ENCODE results near the gene CHRNA9. TPM values are rescaled to one million over a fixed set of nuclear protein-coding genes. Genes with fewer than 3 reads are reported as not detected.

Gene CHRNA9
- total RNA-seq, 1 experiment from 2014 or later: 1.2 TPM

DNA sequence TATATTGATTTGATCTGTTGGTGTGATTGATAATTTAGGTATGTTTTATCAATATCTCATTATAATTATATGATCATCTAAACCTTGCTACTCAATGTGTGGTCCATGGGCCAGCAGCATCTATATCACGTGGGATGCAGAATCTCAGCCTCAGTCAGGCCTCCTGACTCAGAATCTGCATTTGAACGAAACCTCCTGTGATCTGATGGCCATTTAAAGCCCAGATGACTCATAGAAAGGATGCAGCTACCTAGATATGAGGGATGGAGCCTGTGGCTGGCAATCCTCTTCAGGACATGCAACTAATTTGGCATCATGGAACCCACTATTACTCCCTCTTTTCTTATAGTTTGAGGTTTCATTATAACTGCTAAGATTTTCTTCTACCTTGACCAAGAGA lies 11.3 kb upstream of the CHRNA9 start (continued):
- no peak for TF ChIP-seq ETV6 (CRISPR knock-in tag; IDR thresholded peaks at IDR 0.05)
- no peak for TF ChIP-seq ZNF416 (CRISPR knock-in tag; IDR thresholded peaks at IDR 0.05)
- TF ChIP-seq, protein P1, sequence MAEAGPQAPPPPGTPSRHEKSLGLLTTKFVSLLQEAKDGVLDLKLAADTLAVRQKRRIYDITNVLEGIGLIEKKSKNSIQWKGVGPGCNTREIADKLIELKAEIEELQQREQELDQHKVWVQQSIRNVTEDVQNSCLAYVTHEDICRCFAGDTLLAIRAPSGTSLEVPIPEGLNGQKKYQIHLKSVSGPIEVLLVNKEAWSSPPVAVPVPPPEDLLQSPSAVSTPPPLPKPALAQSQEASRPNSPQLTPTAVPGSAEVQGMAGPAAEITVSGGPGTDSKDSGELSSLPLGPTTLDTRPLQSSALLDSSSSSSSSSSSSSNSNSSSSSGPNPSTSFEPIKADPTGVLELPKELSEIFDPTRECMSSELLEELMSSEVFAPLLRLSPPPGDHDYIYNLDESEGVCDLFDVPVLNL (CRISPR knock-in tag; IDR thresholded peaks at IDR 0.05; ENCODE audit: borderline replicate concordance, low read depth): no peak
- no peak for TF ChIP-seq JUN (CRISPR knock-in tag; IDR thresholded peaks at IDR 0.05)
- TF ChIP-seq, protein P2, sequence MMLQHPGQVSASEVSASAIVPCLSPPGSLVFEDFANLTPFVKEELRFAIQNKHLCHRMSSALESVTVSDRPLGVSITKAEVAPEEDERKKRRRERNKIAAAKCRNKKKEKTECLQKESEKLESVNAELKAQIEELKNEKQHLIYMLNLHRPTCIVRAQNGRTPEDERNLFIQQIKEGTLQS (CRISPR knock-in tag; conservative IDR thresholded peaks at IDR 0.05): no peak
- no peak for TF ChIP-seq ZNF121 (CRISPR knock-in tag; IDR thresholded peaks at IDR 0.05)

DNA sequence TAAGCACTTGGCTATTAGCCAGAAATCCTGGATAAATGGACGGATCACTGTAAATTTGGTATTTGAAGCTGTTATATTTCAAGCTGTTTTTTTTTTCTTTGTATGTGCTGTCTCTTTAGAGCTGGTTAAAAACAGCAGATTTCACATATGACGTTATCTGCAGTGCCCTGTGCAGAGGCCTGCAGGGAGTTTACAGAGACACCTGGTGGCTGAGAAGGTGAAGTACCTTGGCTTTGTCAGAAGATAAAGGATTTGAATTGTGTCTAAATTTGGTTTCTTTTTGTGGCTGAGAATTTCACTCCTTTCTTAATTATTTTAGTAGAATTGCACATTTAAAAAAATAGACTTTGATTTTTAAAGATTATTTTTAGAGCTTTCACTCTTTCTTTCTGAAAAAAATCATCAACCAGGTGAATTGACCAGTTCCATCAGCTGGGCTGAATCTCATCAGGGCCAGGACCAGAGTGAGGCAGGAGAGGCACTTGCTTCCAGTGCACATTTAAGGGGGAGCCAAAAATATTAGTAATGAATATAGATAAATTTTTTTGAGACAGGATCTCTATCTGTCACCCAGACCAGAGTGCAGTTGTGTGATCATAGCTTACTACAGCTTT lies 9.6 kb upstream of the CHRNA9 start:
- POLR2A ChIA-PET: interaction anchor here (1.5 kb wide), 1 partner anchor 10 kb away, joined by 3 read pairs; the partner anchor contains the start of gene CHRNA9

DNA sequence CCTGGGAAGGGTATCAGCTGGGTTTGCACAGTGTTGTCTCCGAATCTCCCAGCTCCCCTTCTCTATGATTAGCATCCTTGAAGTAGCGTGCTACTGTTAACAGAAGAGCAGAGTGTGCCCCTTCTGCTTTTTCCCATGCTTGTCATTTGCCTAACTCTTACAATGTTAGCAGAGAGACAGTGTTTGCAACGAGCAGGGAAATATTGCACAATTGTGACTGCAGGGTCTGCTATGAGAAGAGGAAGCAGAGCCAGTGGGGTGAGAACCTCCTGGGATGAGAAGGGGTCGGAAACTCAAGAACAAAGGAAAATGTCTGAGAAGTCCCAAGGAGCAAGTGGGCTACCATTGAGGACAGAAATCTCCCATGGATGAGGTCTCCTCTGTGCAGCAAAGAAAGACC lies 7.8 kb upstream of the CHRNA9 start:
- ATAC-seq (no peak), DNase-seq (ENCODE audit: low spot score) (no peak)
- ChIA-PET CTCF (interaction anchor here (1.7 to 5.1 kb wide), 3 partner anchors 8 to 81 kb away, joined by 4 to 65 read pairs (median 21); partner anchors contain the start of gene CHRNA9), POLR2A (no interaction called here)
- Mint-ChIP-seq H3K4me3 (no peak overlapping the region), H3K4me1 (peaks cover 24% of the 10 kb centered on the region), H3K27ac (no peak overlapping the region), H3K27me3 (ENCODE audit: low read depth) (no peaks in the 10 kb centered on the region), H3K36me3 (no peaks in the 10 kb centered on the region), H3K9me3 (no peaks in the 10 kb centered on the region)
- TF ChIP-seq, protein P3, sequence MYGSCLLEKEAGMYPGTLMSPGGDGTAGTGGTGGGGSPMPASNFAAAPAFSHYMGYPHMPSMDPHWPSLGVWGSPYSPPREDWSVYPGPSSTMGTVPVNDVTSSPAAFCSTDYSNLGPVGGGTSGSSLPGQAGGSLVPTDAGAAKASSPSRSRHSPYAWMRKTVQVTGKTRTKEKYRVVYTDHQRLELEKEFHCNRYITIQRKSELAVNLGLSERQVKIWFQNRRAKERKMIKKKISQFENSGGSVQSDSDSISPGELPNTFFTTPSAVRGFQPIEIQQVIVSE (CRISPR knock-in tag; IDR thresholded peaks at IDR 0.05; ENCODE audit: borderline replicate concordance): no peak
- TF ChIP-seq NFYB (CRISPR knock-in tag; conservative IDR thresholded peaks at IDR 0.05; ENCODE audit: low read depth) (no peak), NR1H2 (CRISPR knock-in tag; IDR thresholded peaks at IDR 0.05) (no peak), AR (CRISPR knock-in tag; IDR thresholded peaks at IDR 0.05) (no peak), ATF6 (CRISPR knock-in tag; IDR thresholded peaks at IDR 0.05) (no peak), GABPB1 (CRISPR knock-in tag; IDR thresholded peaks at IDR 0.05) (no peak), OVOL2 (CRISPR knock-in tag; IDR thresholded peaks at IDR 0.05; ENCODE audit: borderline replicate concordance) (no peak), ZNF671 (CRISPR knock-in tag; IDR thresholded peaks at IDR 0.05) (no peak), ZBTB21 (CRISPR knock-in tag; IDR thresholded peaks at IDR 0.05; ENCODE audit: borderline replicate concordance) (no peak), MLX (CRISPR knock-in tag; IDR thresholded peaks at IDR 0.05) (no peak)

More for the DNA sequence above, 9.6 kb upstream of the CHRNA9 start:
- H3K9me3 Mint-ChIP-seq: no peaks in the 10 kb centered on the region
- peak; percentile 84 for ATAC-seq
- no peaks in the 10 kb centered on the region for H3K27me3 Mint-ChIP-seq (ENCODE audit: low read depth)
- H3K4me3 Mint-ChIP-seq: no peak overlapping the region
- peak; percentile 64 for TF ChIP-seq CTCF (IDR thresholded peaks at IDR 0.05)
- no peak for TF ChIP-seq SOX15 (CRISPR knock-in tag; IDR thresholded peaks at IDR 0.05)
- DNase-seq (ENCODE audit: low spot score): peak; percentile 41
- H3K36me3 Mint-ChIP-seq: no peaks in the 10 kb centered on the region
- CTCF ChIA-PET: interaction anchor here (0.5 to 5.1 kb wide), 32 partner anchors 8 to 329 kb away, joined by 3 to 65 read pairs (median 4); partner anchors contain the start of genes CHRNA9 and N4BP2
- peaks cover 36% of the 10 kb centered on the region for H3K4me1 Mint-ChIP-seq
- no peak overlapping the region for H3K27ac Mint-ChIP-seq

Measured in WTC11 (cell line).